Measurements from ENCODE around the gene ZFAND3.

Gene ZFAND3

GRCh38 chr6:37850728-37851285 is 31.3 kb downstream of the ZFAND3 start:
- Mint-ChIP-seq H3K27ac (peak overlapping the region; percentile 36), H3K4me3 (no peak overlapping the region), H3K36me3 (peaks cover 4% of the 10 kb centered on the region), H3K9me3 (no peaks in the 10 kb centered on the region), H3K27me3 (no peaks in the 10 kb centered on the region), H3K4me1 (peaks cover 37% of the 10 kb centered on the region)
- DNase-seq (ENCODE audit: low spot score in 2 of 2) (no peak), ATAC-seq (ENCODE audit: low read depth) (peak; percentile 77)

DNA sequence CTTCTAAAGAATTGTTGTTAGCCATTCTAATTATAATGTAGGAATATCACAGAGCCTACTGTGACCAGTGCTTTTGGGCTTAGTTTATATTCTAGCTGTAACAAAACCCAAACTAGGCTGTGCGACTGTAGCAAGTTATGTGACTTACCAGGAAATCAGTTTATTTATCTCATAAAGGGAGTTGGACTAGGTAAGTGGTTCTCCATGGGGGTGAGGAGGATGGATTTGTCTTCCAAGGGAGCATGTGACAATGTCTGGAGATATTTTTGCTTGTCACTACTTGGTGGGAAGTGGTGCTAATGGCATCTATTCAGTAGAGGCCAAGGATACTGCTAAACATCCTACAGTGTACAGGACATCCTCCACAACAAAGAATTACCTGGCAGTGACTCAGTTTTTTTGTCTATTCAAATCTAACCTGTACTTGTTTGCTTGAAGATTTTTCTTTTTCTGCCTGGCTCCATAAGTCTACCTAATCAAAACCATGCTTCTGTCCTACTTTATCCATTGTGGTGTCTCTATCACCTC is 32.5 kb downstream of the ZFAND3 start:
- H3K9me3 Mint-ChIP-seq = no peaks in the 10 kb centered on the region
- peaks cover 1% of the 10 kb centered on the region for H3K36me3 Mint-ChIP-seq
- no peak for ATAC-seq (ENCODE audit: low read depth)
- DNase-seq (ENCODE audit: low spot score in 2 of 2) = no peak
- H3K27me3 Mint-ChIP-seq = no peaks in the 10 kb centered on the region
- no peak overlapping the region for H3K4me3 Mint-ChIP-seq
- no peak overlapping the region for H3K27ac Mint-ChIP-seq
- peaks cover 37% of the 10 kb centered on the region for H3K4me1 Mint-ChIP-seq

GRCh38 chr6:37856285-37856684 is 36.8 kb downstream of the ZFAND3 start:
- ATAC-seq (ENCODE audit: low read depth) = no peak
- H3K27ac Mint-ChIP-seq = no peak overlapping the region
- no peaks in the 10 kb centered on the region for H3K9me3 Mint-ChIP-seq
- no peaks in the 10 kb centered on the region for H3K27me3 Mint-ChIP-seq
- peaks cover 36% of the 10 kb centered on the region for H3K4me1 Mint-ChIP-seq
- DNase-seq (ENCODE audit: low spot score in 2 of 2) = no peak
- H3K36me3 Mint-ChIP-seq = peaks cover 1% of the 10 kb centered on the region
- H3K4me3 Mint-ChIP-seq = no peak overlapping the region

- Mint-ChIP-seq H3K4me3 (no peak overlapping the region), H3K36me3 (peaks cover 1% of the 10 kb centered on the region), H3K4me1 (peaks cover 24% of the 10 kb centered on the region), H3K9me3 (no peaks in the 10 kb centered on the region), H3K27me3 (no peaks in the 10 kb centered on the region), H3K27ac (peak overlapping the region; percentile 0)
- DNase-seq (ENCODE audit: low spot score in 2 of 2) (no peak), ATAC-seq (ENCODE audit: low read depth) (no peak)
These were observed 38.8 kb downstream of the ZFAND3 start for GRCh38 chr6:37858363-37858762.

DNA sequence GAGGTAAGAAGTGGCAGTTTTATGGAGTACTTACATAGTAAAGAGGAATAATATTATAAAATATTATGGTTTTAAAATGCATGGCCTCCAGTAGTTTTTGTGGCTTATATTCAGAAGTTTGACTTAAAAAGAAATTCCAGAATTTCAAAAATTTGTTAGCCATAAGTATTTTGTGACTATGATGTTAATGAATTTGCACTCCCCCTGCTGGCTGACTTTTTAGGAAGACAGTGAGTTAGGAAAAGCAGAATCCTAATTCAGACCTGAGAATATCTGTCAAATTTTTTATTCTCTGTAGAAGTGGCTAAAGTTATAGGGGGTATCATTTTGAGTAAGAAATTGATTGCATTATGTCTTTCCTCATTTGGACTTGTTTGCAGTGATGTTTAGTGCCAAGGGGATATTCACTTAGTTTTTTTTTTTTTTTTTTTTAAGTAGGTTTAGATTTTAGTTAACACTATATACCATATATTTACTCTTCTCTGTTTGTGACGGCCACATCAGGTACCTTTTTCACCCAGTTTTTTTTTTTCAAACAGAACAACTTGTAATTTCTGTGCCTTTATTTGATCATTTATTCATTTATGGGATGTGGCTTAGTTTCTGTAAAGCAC is 40.8 kb downstream of the ZFAND3 start:
- H3K27me3 Mint-ChIP-seq = no peaks in the 10 kb centered on the region
- ATAC-seq (ENCODE audit: low read depth) (no peak), DNase-seq (ENCODE audit: low spot score in 2 of 2) (peak in 1 of 2 donors; percentile 11)
- H3K4me1 Mint-ChIP-seq = peaks cover 26% of the 10 kb centered on the region
- H3K9me3 Mint-ChIP-seq = no peaks in the 10 kb centered on the region
- H3K4me3 Mint-ChIP-seq = no peak overlapping the region
- H3K36me3 Mint-ChIP-seq = peaks cover 1% of the 10 kb centered on the region
- no peak overlapping the region for H3K27ac Mint-ChIP-seq

DNA sequence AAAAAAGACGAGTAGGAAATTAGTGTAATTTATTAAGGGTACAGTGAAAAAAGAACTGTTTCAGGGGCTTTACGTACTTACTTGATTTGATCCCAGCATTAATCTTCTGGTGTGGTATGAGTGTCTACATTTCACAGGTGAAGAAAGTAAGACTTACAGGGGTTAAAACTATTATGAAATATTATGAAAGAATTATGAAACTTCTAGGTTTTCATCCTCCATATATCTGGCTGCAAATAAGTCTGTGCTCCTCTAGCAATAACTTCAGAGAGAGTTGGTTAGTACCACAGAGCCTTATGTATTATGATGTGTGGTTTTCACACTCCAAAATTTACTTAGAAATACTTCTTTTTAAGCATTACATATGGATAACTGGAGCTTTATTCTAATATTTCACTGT is 41.9 kb downstream of the ZFAND3 start:
- no peak for DNase-seq (ENCODE audit: low spot score in 2 of 2)
- peaks cover under 1% of the 10 kb centered on the region for H3K36me3 Mint-ChIP-seq
- H3K9me3 Mint-ChIP-seq = no peaks in the 10 kb centered on the region
- no peak overlapping the region for H3K27ac Mint-ChIP-seq
- no peak for ATAC-seq (ENCODE audit: low read depth)
- H3K4me1 Mint-ChIP-seq = peaks cover 29% of the 10 kb centered on the region
- no peak overlapping the region for H3K4me3 Mint-ChIP-seq
- H3K27me3 Mint-ChIP-seq = no peaks in the 10 kb centered on the region

DNA sequence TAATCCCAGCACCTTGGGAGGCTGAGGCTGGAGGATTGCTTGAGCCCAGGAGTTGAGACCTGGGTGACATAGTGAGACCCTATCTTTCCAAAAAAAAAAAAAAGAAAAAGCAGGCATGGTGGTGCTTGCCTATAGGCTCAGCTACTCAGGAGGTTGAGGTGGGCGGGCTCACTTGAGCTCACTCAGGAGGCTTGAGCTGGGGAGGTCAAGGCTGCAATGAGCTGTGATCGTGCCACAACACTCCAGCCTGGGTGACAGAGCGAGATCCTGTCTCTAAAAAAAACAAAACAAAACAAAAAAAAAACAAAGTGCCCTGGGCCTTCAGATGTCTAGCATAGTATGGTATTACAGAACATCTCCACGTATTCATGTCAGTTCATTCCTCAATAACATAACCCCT is 42.9 kb downstream of the ZFAND3 start:
- no peaks in the 10 kb centered on the region for H3K9me3 Mint-ChIP-seq
- no peaks in the 10 kb centered on the region for H3K36me3 Mint-ChIP-seq
- ATAC-seq (ENCODE audit: low read depth) = no peak
- no peak for DNase-seq (ENCODE audit: low spot score in 2 of 2)
- no peak overlapping the region for H3K27ac Mint-ChIP-seq
- H3K4me3 Mint-ChIP-seq = no peak overlapping the region
- H3K4me1 Mint-ChIP-seq = peaks cover 36% of the 10 kb centered on the region
- no peaks in the 10 kb centered on the region for H3K27me3 Mint-ChIP-seq

DNA sequence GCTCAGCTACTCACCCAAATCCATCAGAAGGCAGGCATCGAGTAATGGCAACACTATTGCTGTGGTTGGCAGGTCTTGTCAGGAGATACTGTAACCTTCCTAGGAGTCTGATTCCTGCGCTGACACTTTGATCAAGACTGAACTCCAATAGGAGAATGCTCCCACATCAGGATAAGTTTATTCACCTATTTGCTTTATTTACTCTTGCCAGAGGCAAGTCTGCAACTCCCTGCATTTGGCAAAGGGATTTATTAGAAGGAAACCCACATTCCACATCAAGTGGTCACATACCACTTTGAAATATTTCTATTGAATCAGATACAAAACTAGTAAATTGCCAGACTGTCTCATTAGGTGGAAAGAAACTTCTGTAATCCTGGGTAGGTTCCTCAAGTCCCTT is 43.5 kb downstream of the ZFAND3 start:
- Mint-ChIP-seq H3K4me3 (no peak overlapping the region), H3K9me3 (no peaks in the 10 kb centered on the region), H3K27ac (no peak overlapping the region), H3K27me3 (no peaks in the 10 kb centered on the region), H3K36me3 (no peaks in the 10 kb centered on the region), H3K4me1 (peaks cover 34% of the 10 kb centered on the region)
- ATAC-seq (ENCODE audit: low read depth) (no peak), DNase-seq (ENCODE audit: low spot score in 2 of 2) (no peak)

DNA sequence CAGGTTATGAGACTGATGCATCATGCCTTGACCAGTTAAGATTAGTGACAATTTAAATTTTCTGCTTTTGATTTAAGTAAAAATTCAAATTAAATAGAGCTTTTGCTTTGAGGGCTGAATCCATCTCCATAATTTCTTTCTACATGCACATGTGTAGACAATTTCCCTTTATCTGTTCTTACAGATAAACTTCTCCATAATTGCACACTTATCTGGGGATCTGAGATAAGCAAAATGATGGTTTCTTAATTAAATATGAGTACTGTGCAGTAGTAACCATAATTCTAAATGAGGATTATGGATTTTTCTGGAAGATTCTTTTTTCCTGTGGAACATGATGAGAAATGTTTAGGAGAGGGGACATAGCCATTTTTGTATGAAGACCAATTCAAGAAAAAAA is 44.7 kb downstream of the ZFAND3 start:
- no peak overlapping the region for H3K27ac Mint-ChIP-seq
- peaks cover 34% of the 10 kb centered on the region for H3K4me1 Mint-ChIP-seq
- no peak for ATAC-seq (ENCODE audit: low read depth)

GRCh38 chr6:37865504-37865903 is 46.0 kb downstream of the ZFAND3 start:
- no peak for ATAC-seq (ENCODE audit: low read depth)
- Mint-ChIP-seq H3K36me3 (peaks cover 2% of the 10 kb centered on the region), H3K27ac (peak overlapping the region; percentile 36), H3K9me3 (no peaks in the 10 kb centered on the region), H3K4me1 (peaks cover 34% of the 10 kb centered on the region), H3K4me3 (no peak overlapping the region), H3K27me3 (no peaks in the 10 kb centered on the region)
- no peak for DNase-seq (ENCODE audit: low spot score in 2 of 2)

More for the DNA sequence above, 44.7 kb downstream of the ZFAND3 start:
- H3K27me3 Mint-ChIP-seq = no peaks in the 10 kb centered on the region
- H3K4me3 Mint-ChIP-seq = no peak overlapping the region
- H3K9me3 Mint-ChIP-seq = no peaks in the 10 kb centered on the region
- no peaks in the 10 kb centered on the region for H3K36me3 Mint-ChIP-seq
- DNase-seq (ENCODE audit: low spot score in 2 of 2) = no peak

- H3K4me3 Mint-ChIP-seq = no peak overlapping the region
These were observed 47.3 kb downstream of the ZFAND3 start for GRCh38 chr6:37866590-37867507.

GRCh38 chr6:37867756-37868446 is 48.4 kb downstream of the ZFAND3 start:
- H3K27ac Mint-ChIP-seq = peak overlapping the region; percentile 63
- ATAC-seq (ENCODE audit: low read depth) (peak; percentile 89), DNase-seq (ENCODE audit: low spot score in 2 of 2) (no peak)
- peaks cover 13% of the 10 kb centered on the region for H3K36me3 Mint-ChIP-seq
- H3K4me1 Mint-ChIP-seq = peaks cover 39% of the 10 kb centered on the region
- H3K9me3 Mint-ChIP-seq = peaks cover 4% of the 10 kb centered on the region
- peak overlapping the region; percentile 53 for H3K4me3 Mint-ChIP-seq
- no peaks in the 10 kb centered on the region for H3K27me3 Mint-ChIP-seq

More at GRCh38 chr6:37866590-37867507, 47.3 kb downstream of the ZFAND3 start:
- H3K4me1 Mint-ChIP-seq = peaks cover 36% of the 10 kb centered on the region
- peak; percentile 11 for ATAC-seq (ENCODE audit: low read depth)
- H3K36me3 Mint-ChIP-seq = peaks cover 8% of the 10 kb centered on the region
- no peaks in the 10 kb centered on the region for H3K27me3 Mint-ChIP-seq
- peak overlapping the region; percentile 63 for H3K27ac Mint-ChIP-seq
- no peak for DNase-seq (ENCODE audit: low spot score in 2 of 2)
- peaks cover 4% of the 10 kb centered on the region for H3K9me3 Mint-ChIP-seq

DNA sequence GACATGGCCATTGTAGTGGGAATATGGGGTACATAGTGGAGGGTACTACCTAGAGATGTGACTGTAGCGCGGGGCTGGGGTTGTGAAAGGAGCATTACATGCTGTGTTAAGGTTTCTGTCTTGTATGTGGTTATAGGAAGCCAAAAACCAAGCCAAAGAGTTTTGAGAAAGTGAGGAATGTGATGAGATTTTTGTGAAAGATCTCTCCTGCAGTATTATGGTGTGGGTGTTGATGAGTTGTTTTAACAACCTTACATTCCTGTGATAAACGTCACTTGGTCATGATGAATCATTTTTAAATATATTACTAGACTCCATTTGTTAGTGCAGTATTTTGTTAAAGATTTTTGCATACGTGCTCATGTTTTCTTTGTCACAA is 48.9 kb downstream of the ZFAND3 start:
- peaks cover 4% of the 10 kb centered on the region for H3K9me3 Mint-ChIP-seq
- peak overlapping the region; percentile 53 for H3K4me3 Mint-ChIP-seq

More for the DNA sequence above, 48.9 kb downstream of the ZFAND3 start:
- H3K36me3 Mint-ChIP-seq = peaks cover 15% of the 10 kb centered on the region
- H3K27ac Mint-ChIP-seq = peak overlapping the region; percentile 63
- ATAC-seq (ENCODE audit: low read depth) = no peak
- no peaks in the 10 kb centered on the region for H3K27me3 Mint-ChIP-seq
- H3K4me1 Mint-ChIP-seq = peaks cover 41% of the 10 kb centered on the region
- DNase-seq (ENCODE audit: low spot score in 2 of 2) = no peak

Measured in memory B cell (primary cell).